Natural killer cell (primary cell): ENCODE data around the gene TMEM179B. TPM values are rescaled to one million over a fixed set of nuclear protein-coding genes. Genes with fewer than 3 reads are reported as not detected.

ENCODE experiments used
- ATAC-seq, 3 donors: fragments of 150-1000 bp in 2 of 3; fragments of 200-7000 bp in 1 of 3; cut with Tn5 transposase; 1 replicate in 1 of 3; 2 replicates in 2 of 3; pipeline ENCODE4 v1.10.0; 2021; ENCODE audit warnings: mild to moderate bottlenecking in 2 of 3, moderate library complexity in 2 of 3
- DNase-seq, 2 donors: peaks; one replicate each; pipeline versions ENCODE4 v3.0.0 to v3.0.0-alpha.2; 2013 to 2021; ENCODE audit warnings: mixed read lengths in 1 of 2
- H3K27ac ChIP-seq: one replicate; pipeline ENCODE4 v1.5.1; 2013; ENCODE audit warnings: mild to moderate bottlenecking, low read length
- H3K27me3 ChIP-seq: one replicate; pipeline ENCODE4 v1.6.1; 2013; ENCODE audit warnings: low read length; ENCODE audit not compliant: control insufficient read depth, insufficient read depth
- H3K36me3 ChIP-seq: one replicate; pipeline ENCODE4 v1.6.1; 2013; ENCODE audit warnings: low read length; ENCODE audit not compliant: control insufficient read depth, insufficient read depth
- H3K4me1 ChIP-seq: one replicate; pipeline ENCODE4 v1.6.1; 2013; ENCODE audit warnings: low read length; ENCODE audit not compliant: control insufficient read depth, insufficient read depth
- H3K4me3 ChIP-seq: one replicate; pipeline ENCODE4 v1.5.1; 2013; ENCODE audit warnings: low read length
- H3K9me3 ChIP-seq: one replicate; pipeline ENCODE4 v1.6.1; 2013; ENCODE audit warnings: low read length; ENCODE audit not compliant: control insufficient read depth, insufficient read depth
- H3K27ac Mint-ChIP-seq, 2 donors: one replicate each; pipeline ENCODE4 v1.8.0; 2022; ENCODE audit warnings: mild to moderate bottlenecking in 2 of 2, mixed read lengths in 2 of 2, moderate library complexity in 1 of 2
- H3K27me3 Mint-ChIP-seq, 2 donors: one replicate each; pipeline ENCODE4 v1.8.0; 2022; ENCODE audit warnings: low read depth in 2 of 2, mixed read lengths in 2 of 2
- H3K36me3 Mint-ChIP-seq: one replicate; pipeline ENCODE4 v1.8.0; 2022; ENCODE audit warnings: mixed read lengths
- H3K4me1 Mint-ChIP-seq, 2 donors: one replicate each; pipeline ENCODE4 v1.8.0; 2022; ENCODE audit warnings: mixed read lengths in 2 of 2
- H3K4me3 Mint-ChIP-seq: one replicate; pipeline ENCODE4 v1.8.0; 2022; ENCODE audit warnings: mild to moderate bottlenecking, moderate library complexity, mixed read lengths
- H3K9me3 Mint-ChIP-seq, 2 donors: one replicate each; pipeline ENCODE4 v1.8.0; 2022; ENCODE audit warnings: mixed read lengths in 2 of 2
- CTCF ChIP-seq: fragments of 200-600 bp; IDR thresholded peaks from one replicate; pipeline ENCODE4 v1.8.0; 2022; ENCODE audit warnings: antibody characterized with exemption
- WGBS: methylation state at CpG from one replicate; pipeline ENCODE4 v1.1.7; 2013; ENCODE audit warnings: missing lambda C conversion rate; ENCODE audit not compliant: insufficient coverage; 5-methylcytosine and 5-hydroxymethylcytosine counted together
- intact Hi-C: fragments of 100-400 bp; cut with micrococcal nuclease; formaldehyde crosslinking; loops from one replicate; pipeline ENCODE4 v1.14.2; 2022
- total RNA-seq, 4 donors: library from RNA; stranded (reverse); fragments of 120-200 nt in 1 of 4; gene quantifications; one replicate each; pipeline versions ENCODE4 v1.2.3 to v1.2.4, GENCODE V29; 2013 to 2022

Gene TMEM179B
- total RNA-seq, 3 donors from 2014 or later (not counting 1 experiment from before 2014, with no cell fraction given) = 33.7 to 41.1 (median 36.3) TPM

GRCh38 chr11:62839050-62839945 lies 52.1 kb downstream of the TMEM179B start, which contains the start of gene WDR74:
WDR74 (minus strand) TSS chr11:62839590; CDS start chr11:62839570, 20 bp downstream.
- Histone ChIP-seq H3K27me3 (no peaks in the 10 kb centered on the region), H3K4me1 (peaks cover 35% of the 10 kb centered on the region), H3K9me3 (no peaks in the 10 kb centered on the region), H3K4me3 (peak within 1 kb of the TSS; percentile 82), H3K36me3 (peaks cover 23% of the 10 kb centered on the region), H3K27ac (peak within 1 kb of the TSS; percentile 92)
- peak; percentile 46 to 67 (median 49) for ATAC-seq
- H3K9me3 Mint-ChIP-seq = no peaks in the 10 kb centered on the region
- no peak for TF ChIP-seq CTCF
- peaks cover 17 to 19% of the 10 kb centered on the region in 2 donors for H3K4me1 Mint-ChIP-seq
- WGBS = under 1% methylated on average over 60 of the region's 62 CpGs
- intact Hi-C loops = loop anchor here (1.0 to 2.0 kb wide), 2 partner anchors 8 to 34 kb away; partner anchors contain the start of gene NXF1
- H3K27me3 Mint-ChIP-seq = no peaks in the 10 kb centered on the region
- H3K36me3 Mint-ChIP-seq = no peaks in the 10 kb centered on the region
- DNase-seq = peak; percentile 88 to 98
- no peak within 1 kb of the TSS for H3K4me3 Mint-ChIP-seq
- H3K27ac Mint-ChIP-seq = no peak within 1 kb of the TSS

Other genes with a start within 250 kb of the TMEM179B start
- gene AHNAK, start 240.6 kb upstream of the TMEM179B start, total RNA-seq = 100 to 1,000 TPM; 623 to 740 (median 677) TPM
- gene EEF1G, start 213.5 kb upstream of the TMEM179B start, total RNA-seq = 100 to 1,000 TPM; 628 to 754 (median 714) TPM
- 10 to 100 TPM; 20.0 to 28.9 (median 26.2) TPM for gene TUT1, start 195.9 kb upstream of the TMEM179B start, total RNA-seq
- 100 to 1,000 TPM; 254 to 305 (median 259) TPM for gene MTA2, start 185.5 kb upstream of the TMEM179B start, total RNA-seq
- gene EML3, start 174.6 kb upstream of the TMEM179B start, total RNA-seq = 100 to 1,000 TPM; 221 to 233 (median 232) TPM
- 1 to 10 TPM; 2.6 to 6.9 (median 3.9) TPM for gene ROM1, start 174.1 kb upstream of the TMEM179B start, total RNA-seq
- 10 to 100 TPM; 64.9 to 80.3 (median 77.9) TPM for gene B3GAT3, start 165.4 kb upstream of the TMEM179B start, total RNA-seq
- gene GANAB, start 140.8 kb upstream of the TMEM179B start, total RNA-seq = 100 to 1,000 TPM; 236 to 275 (median 246) TPM
- gene INTS5, start 134.1 kb upstream of the TMEM179B start, total RNA-seq = 10 to 100 TPM; 13.9 to 20.3 (median 14.6) TPM
- gene C11orf98, start 122.2 kb upstream of the TMEM179B start, total RNA-seq = 10 to 100 TPM; 36.5 to 57.9 (median 39.1) TPM
- 10 to 100 TPM; 12.0 to 21.5 (median 13.7) TPM for gene CSKMT, start 122.1 kb upstream of the TMEM179B start, total RNA-seq
- gene UQCC3, start 115.7 kb upstream of the TMEM179B start, total RNA-seq = 1 to 10 TPM; 3.9 to 5.2 (median 4.0) TPM
- gene LBHD1, start 115.1 kb upstream of the TMEM179B start, total RNA-seq = 10 to 100 TPM; 17.4 to 29.1 (median 20.4) TPM
- 100 to 1,000 TPM; 179 to 238 (median 238) TPM for gene UBXN1, start 108.3 kb upstream of the TMEM179B start, total RNA-seq
- gene LRRN4CL, start 97.9 kb upstream of the TMEM179B start, total RNA-seq = not detected
- gene BSCL2, start 80.0 kb upstream of the TMEM179B start, total RNA-seq = 10 to 100 TPM; 19.7 to 22.0 (median 21.2) TPM
- not detected for gene GNG3, start 79.7 kb upstream of the TMEM179B start, total RNA-seq
- 10 to 100 TPM; 58.0 to 73.1 (median 69.3) TPM for gene HNRNPUL2, start 59.9 kb upstream of the TMEM179B start, total RNA-seq
- 10 to 100 TPM; 18.3 to 27.2 (median 23.2) TPM for gene TTC9C, start 58.9 kb upstream of the TMEM179B start, total RNA-seq
- 1 to 10 TPM; 5.4 to 9.6 (median 8.8) TPM for gene ZBTB3, start 33.2 kb upstream of the TMEM179B start, total RNA-seq
- 100 to 1,000 TPM; 110 to 120 (median 119) TPM for gene POLR2G, start 25.8 kb upstream of the TMEM179B start, total RNA-seq
- gene TAF6L, start 16.0 kb upstream of the TMEM179B start, total RNA-seq = 10 to 100 TPM; 18.4 to 20.3 (median 18.8) TPM
- gene TMEM223, start 4.6 kb downstream of the TMEM179B start, total RNA-seq = 10 to 100 TPM in 1 of 3 donors, 1 to 10 TPM in 2; 4.8 to 10.0 (median 5.0) TPM
- 100 to 1,000 TPM; 284 to 341 (median 319) TPM for gene NXF1, start 18.0 kb downstream of the TMEM179B start, total RNA-seq
- gene STX5, start 44.6 kb downstream of the TMEM179B start, total RNA-seq = 100 to 1,000 TPM; 138 to 171 (median 166) TPM
- not detected for gene TEX54, start 45.4 kb downstream of the TMEM179B start, total RNA-seq
- 100 to 1,000 TPM; 151 to 173 (median 171) TPM for gene WDR74, start 52.2 kb downstream of the TMEM179B start, total RNA-seq
- gene SLC3A2, start 93.5 kb downstream of the TMEM179B start, total RNA-seq = 100 to 1,000 TPM; 200 to 235 (median 207) TPM
- not detected for gene CHRM1, start 134.0 kb downstream of the TMEM179B start, total RNA-seq
- not detected for gene SLC22A6, start 197.6 kb downstream of the TMEM179B start, total RNA-seq
- not detected for gene SLC22A8, start 228.4 kb downstream of the TMEM179B start, total RNA-seq